Kasumi-1 (cell line): ENCODE data around the gene INSC.

Experiments used
- DNase-seq, 2 experiments: peaks; one replicate each; lab custom pipeline; 2025; lab: John Stamatoyannopoulos, UW

INSC gene

GRCh38 chr11:15146271-15147003 lies 31.7 kb downstream of the INSC start:
- no peak for DNase-seq

- no peak for DNase-seq
These were observed 33.4 kb downstream of the INSC start for GRCh38 chr11:15148169-15148568.

DNA sequence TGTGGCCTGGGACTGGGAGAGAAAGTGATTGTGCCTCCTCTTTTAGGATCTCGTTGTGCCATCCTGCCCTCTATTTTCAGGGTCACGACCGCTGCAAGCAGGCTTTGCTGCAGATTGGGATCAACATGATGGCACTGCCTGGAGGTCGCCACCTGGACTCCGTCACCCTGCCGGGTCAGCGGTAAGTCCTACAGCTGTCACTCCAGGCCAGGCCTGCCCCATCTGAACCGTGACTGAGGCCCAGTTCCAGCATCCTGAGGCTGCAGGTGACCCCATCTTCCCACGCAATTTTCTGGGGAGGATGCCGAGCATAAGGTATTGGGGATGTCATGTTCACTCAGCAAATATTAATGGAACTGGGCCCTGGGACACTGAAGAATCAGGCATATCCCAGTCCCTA lies 34.3 kb downstream of the INSC start:
- no peak for DNase-seq

GRCh38 chr11:15150507-15150906 lies 35.8 kb downstream of the INSC start:
- DNase-seq, result no peak

DNA sequence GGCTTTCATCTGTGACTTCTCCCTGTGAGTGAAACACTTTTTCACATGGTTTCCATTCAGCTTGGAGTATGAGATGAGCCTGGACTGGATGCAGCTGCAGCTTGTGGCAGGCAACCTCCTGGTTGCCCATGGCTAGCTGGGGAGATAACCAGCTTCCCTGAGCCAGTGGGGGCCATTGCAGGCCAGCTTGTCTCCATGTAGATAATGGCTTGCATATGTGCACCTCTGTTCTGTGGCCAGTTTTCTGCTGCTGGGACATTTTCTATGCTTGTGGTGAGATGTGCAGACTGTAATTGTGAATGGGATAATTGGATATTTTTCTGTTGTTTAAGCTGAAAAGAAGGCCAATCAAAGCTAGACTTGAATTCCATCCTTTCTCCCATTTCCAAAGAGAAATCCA lies 38.5 kb downstream of the INSC start:
- no peak for DNase-seq

DNA sequence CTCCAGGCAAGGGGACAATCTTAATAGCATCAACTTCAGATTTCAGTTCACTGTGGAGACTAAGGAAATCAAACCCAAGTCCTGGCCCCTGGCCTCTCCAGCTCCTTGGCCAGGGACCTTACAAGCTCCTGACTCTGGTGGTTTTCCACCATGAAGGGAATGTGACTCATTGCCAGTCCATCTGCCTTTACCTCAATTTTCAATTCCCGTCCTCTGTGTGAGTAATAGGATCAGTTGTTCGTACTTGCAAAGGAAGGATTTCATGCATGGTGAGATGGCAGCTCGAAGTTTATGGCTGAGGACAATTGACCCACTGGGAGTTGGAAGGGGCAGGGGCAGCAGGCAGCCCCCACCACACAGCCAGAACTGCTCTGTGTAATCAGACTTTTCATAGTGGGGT lies 42.5 kb downstream of the INSC start:
- no peak for DNase-seq

GRCh38 chr11:15157606-15158137 lies 42.9 kb downstream of the INSC start:
- DNase-seq, result no peak

GRCh38 chr11:15158351-15159015 lies 43.8 kb downstream of the INSC start:
- no peak for DNase-seq

DNA sequence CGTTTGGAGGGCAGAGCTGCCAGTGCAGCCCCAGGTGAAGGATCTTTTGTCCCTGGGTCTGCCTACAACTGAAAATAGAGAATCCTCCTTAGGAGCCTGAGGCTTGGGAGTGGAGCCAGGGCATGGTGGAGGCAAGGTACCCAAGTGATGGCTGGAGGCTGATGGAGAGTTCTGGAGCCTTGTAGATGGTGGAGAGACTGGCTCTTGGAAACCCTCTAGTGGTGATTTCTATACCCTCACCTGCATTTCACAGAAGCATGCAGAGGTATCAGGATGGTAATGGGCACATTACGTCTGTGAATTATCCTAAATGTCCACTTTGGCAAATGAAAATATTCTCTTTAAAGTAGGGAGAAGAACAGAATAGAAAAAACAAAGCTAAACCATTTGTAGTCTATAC lies 44.4 kb downstream of the INSC start:
- DNase-seq, result peak; percentile 29 to 41

- DNase-seq, result no peak
These were observed 47.1 kb downstream of the INSC start for GRCh38 chr11:15161790-15162189.

- no peak for DNase-seq
These were observed 48.4 kb downstream of the INSC start for GRCh38 chr11:15163136-15163535.

DNA sequence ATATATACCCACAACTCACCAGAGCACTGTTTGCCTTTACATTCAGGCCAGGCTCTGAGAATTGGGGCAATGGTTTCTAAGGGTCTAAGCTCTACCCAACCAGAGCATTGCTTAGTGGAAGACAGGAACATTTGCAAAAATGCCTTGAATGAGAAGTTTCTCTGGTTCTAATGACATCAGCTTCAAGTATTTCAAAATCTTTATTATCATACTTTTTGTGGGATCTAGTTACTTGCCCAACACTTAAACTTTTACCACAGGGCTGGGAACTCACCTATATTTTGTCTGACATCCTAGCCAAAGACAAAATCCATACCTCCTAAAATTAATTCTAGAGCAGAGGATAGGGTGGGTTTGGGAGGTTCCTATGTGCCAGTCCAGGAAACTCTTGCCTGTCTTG lies 51.5 kb downstream of the INSC start:
- no peak for DNase-seq

DNA sequence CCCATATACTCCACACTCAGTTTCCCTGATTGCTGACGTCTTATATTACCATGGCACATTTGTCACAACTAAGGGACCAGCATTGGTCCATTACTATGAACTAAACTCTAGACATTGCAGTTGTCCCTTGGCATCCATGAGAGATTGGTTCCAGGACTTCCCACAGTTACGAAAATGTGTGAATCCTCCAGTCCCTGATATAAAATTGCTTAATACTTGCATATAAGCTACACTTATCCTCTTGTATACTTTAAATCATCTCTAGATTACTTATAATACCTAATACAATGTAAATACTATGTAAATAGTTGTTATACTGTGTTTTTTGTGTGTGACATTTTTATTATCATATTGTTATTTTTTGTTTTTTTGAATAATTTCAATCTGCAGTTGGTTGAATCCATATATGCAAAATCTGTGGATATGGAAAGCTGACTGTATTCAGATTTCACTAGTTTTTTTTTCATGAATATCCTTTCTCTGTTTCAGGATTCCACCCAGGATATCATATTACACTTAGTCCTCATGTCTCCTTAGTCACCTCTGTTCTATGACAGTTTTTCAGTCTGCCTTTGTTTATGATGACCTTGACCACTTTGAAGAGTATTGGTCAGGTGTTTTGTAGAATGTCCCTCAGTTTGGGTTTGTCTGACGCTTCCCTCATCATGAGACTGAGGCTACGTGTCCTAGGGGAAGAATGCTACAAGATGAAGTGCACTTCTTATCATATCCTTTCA lies 55.3 kb downstream of the INSC start:
- no peak for DNase-seq

DNA sequence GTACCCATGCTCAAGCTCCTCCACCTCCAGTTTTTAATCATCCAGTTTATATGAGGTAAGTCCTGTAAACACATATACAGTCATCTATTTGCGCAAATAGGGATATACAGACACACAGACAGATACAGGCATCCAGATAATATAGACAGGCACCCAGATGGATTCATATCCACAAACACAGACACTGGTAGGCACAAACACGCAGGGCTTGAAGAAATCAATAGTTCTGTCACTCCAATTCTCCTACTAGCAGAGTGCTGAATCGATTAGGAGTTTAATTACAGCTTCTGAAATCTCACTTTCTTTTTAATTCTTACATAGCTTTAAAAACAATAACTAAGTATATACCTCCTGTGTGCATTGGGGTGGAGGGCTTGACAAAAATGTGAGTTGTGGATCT lies 56.0 kb downstream of the INSC start:
- DNase-seq, result no peak

DNA sequence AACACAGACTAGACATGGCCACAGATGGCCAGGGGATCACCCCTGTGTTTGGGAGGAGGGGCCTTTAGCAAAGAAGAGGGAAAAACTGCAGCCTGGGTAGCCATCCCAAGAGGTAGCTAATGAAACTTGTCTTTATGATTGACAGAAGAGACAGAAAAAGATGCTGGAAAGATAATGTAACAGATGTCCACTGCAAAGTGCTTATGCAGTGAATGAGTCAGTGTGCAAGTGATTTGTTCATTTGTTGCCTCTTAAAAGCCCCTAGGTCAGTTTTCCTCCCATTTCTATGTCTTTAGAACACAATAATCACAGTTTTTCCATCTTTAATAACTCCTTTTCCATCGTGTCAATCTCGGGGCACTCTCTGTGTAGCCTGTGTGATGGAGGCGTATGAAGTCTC lies 57.2 kb downstream of the INSC start:
- no peak for DNase-seq

GRCh38 chr11:15175831-15176230 lies 61.1 kb downstream of the INSC start:
- DNase-seq, result no peak

DNA sequence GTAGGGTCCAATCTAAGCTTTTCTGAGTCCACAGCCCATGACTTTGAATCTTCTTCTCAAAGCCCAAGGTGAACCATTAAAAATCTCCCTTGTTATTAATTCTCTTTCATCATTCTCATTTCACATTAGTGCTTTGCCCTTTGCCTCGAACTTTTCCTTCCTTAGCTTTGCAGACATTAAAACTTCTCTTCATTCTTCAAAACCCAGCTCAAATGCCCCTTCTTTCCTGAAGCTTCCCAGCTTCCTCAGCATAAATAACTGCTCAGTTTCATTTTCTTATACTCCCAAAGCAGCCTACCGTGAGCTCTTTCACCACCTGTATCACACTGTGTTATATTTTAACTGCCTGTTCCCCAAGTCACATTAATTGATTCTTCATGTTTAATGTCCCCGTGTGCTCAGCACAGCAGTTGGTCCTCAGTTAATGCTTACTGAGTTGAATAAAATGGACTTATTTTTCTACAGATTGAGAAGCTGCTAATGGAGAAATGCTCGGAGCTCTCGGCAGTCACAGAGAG lies 62.0 kb downstream of the INSC start:
- no peak for DNase-seq

DNA sequence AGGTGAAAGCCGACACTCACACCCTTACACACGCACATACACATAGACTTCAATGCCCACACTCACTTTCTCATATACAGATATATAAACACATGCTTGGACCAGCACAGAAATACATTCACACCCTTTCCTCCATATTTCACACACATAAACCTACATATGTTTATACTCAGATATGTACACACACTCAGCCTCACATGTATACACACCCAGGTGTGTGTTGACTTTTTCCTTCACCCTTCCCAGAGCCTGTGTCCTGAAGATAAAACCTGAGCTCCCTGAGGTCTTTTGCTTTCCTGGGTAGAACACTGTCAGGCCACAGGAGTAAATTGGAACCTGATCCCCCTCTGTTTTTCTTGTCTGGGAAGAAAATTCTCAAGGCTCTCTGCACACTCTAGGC lies 62.8 kb downstream of the INSC start:
- no peak for DNase-seq

- DNase-seq, result no peak
These were observed 63.5 kb downstream of the INSC start for GRCh38 chr11:15178214-15178613.

GRCh38 chr11:15179167-15179566 lies 64.4 kb downstream of the INSC start:
- no peak for DNase-seq

DNA sequence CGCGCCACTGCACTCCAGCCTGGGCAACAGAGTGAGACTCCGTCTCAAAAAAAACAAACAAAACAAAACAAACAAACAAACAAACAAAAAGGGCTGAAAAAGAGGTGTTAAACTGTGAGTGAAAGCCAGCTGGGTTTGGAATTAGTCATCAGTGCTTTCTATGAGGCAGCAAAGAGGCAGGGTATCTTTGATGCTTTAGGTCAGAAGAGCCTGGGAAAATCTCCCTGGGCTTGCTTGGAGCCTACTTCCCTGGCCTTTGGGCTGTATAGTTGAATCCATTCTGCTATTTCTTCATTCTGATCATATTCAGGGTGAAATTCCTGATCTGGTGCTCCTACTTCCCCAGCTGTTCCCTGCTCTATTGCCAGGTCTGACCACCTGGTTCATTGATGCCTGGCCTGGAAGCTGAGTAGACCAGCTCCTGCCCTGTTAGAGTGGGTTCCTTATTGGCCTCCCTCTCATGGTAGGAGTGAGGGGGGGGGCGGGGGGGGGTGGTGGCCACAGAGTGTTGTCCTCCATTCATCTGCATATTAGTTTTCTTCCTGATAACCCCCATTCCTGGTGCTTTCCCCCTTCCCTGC lies 65.6 kb downstream of the INSC start:
- no peak for DNase-seq

DNA sequence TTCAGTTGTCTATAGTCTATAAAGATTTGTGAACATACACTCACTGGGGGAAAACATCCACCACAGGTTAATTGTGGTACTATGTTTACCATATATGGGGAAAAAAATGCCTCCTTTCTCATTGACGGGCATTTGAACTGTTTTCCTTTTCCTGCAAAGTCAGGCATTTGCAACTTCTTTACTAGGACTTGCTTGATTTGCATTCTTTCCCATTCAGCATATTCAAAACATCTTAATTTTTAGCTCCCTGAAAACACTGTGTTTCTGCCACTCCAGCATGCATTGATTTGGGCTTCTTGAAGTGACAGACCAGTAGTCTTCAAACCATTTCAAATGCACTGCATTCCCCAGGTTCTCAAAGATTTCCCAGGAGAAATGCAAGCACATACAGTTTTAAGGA lies 67.6 kb downstream of the INSC start:
- no peak for DNase-seq
